Colon (tissue), 2 donors: ENCODE measurements around the gene TIPIN.

Source experiments
- FAIRE-seq: peaks from 2 replicates; lab custom pipeline; 2012; peaks lifted over from hg19 to GRCh38; lab: Jason Lieb, UNC
- donor health status: control.
- donor health status: control.

The TIPIN gene

GRCh38 chr15:66302489-66303278, 53.8 kb downstream of the TIPIN start:
- FAIRE-seq: no peak

GRCh38 chr15:66298803-66299251, 57.7 kb downstream of the TIPIN start:
- no peak for FAIRE-seq

GRCh38 chr15:66296186-66296585, 60.3 kb downstream of the TIPIN start:
- FAIRE-seq: no peak

GRCh38 chr15:66294932-66295235, 61.6 kb downstream of the TIPIN start:
- FAIRE-seq: no peak

- no peak for FAIRE-seq
These were observed 62.1 kb downstream of the TIPIN start for GRCh38 chr15:66294157-66294931.

- FAIRE-seq: no peak
These were observed 62.9 kb downstream of the TIPIN start, which contains the start of gene DIS3L for GRCh38 chr15:66293419-66294156. Gene DIS3L (plus strand): TSS chr15:66293568. CDS start chr15:66293597, 29 bp downstream.

GRCh38 chr15:66292571-66293418, 63.7 kb downstream of the TIPIN start:
- no peak for FAIRE-seq

- FAIRE-seq: no peak
These were observed 64.5 kb downstream of the TIPIN start for GRCh38 chr15:66291816-66292570.

GRCh38 chr15:66290518-66290917, 66.0 kb downstream of the TIPIN start:
- FAIRE-seq: no peak

- no peak for FAIRE-seq
These were observed 66.5 kb downstream of the TIPIN start for GRCh38 chr15:66290007-66290406.

- no peak for FAIRE-seq
These were observed 67.8 kb downstream of the TIPIN start for GRCh38 chr15:66288551-66289185.

- FAIRE-seq: no peak
These were observed 68.4 kb downstream of the TIPIN start for GRCh38 chr15:66288093-66288492.

GRCh38 chr15:66287461-66288057, 68.9 kb downstream of the TIPIN start:
- peak; percentile 84 for FAIRE-seq
